ENCODE data around the gene PIK3CA.

GRCh38 chr3:179233043-179233442 lies 84.9 kb downstream of the PIK3CA start:
- TF ChIP-seq EP300 (IDR thresholded peaks at IDR 0.05; ENCODE audit: borderline replicate concordance): no peak
- no peak for TF ChIP-seq RAD21 (IDR thresholded peaks at IDR 0.05; ENCODE audit: low read depth)
- TF ChIP-seq EGR1 (IDR thresholded peaks at IDR 0.05): no peak
- TF ChIP-seq FOXM1 (IDR thresholded peaks at IDR 0.05; ENCODE audit: borderline replicate concordance, low read depth): no peak
- TF ChIP-seq CEBPB (IDR thresholded peaks at IDR 0.05): no peak
- TF ChIP-seq ZBTB7A (IDR thresholded peaks at IDR 0.05; ENCODE audit: low read depth): no peak
- no peak for TF ChIP-seq TAF1 (IDR thresholded peaks at IDR 0.05; ENCODE audit: low read depth)
- no peak for TF ChIP-seq NFIC (IDR thresholded peaks at IDR 0.05)
